Femur (tissue), 1 donor: ENCODE data around the gene CTNNA1.
A peak's percentile ranks its signal among the peaks of the same experiment; 100 is the strongest.
"Not testable (repeated sequence)": the region's sequence is repeated elsewhere in the genome, so short reads cannot be mapped to it uniquely, and the experiment has no call there.

Source experiments
- DNase-seq: peaks from one replicate; pipeline ENCODE4 v3.0.0-alpha.2; 2017

Gene CTNNA1

GRCh38 chr5:138819081-138819480, 65.9 kb downstream of the CTNNA1 start:
- peak; percentile 71 for DNase-seq

GRCh38 chr5:138820695-138821094, 67.5 kb downstream of the CTNNA1 start:
- no peak for DNase-seq

- no peak for DNase-seq
Measured at GRCh38 chr5:138824516-138824915, 71.3 kb downstream of the CTNNA1 start.

GRCh38 chr5:138824924-138825863, 72.0 kb downstream of the CTNNA1 start:
- no peak for DNase-seq

GRCh38 chr5:138828556-138828955, 75.3 kb downstream of the CTNNA1 start:
- DNase-seq, result no peak

GRCh38 chr5:138829341-138829740, 76.1 kb downstream of the CTNNA1 start:
- no peak for DNase-seq

- no peak for DNase-seq
Measured at GRCh38 chr5:138831703-138832102, 78.5 kb downstream of the CTNNA1 start.

GRCh38 chr5:138832218-138832617, 79.0 kb downstream of the CTNNA1 start:
- no peak for DNase-seq

GRCh38 chr5:138833080-138833479, 79.9 kb downstream of the CTNNA1 start:
- no peak for DNase-seq

GRCh38 chr5:138833726-138834480, 80.7 kb downstream of the CTNNA1 start:
- no peak for DNase-seq

GRCh38 chr5:138834853-138835252, 81.6 kb downstream of the CTNNA1 start:
- DNase-seq, result not testable (repeated sequence)

- DNase-seq, result no peak
Measured at GRCh38 chr5:138837160-138837559, 83.9 kb downstream of the CTNNA1 start.

- DNase-seq, result no peak
Measured at GRCh38 chr5:138840103-138840502, 86.9 kb downstream of the CTNNA1 start.

GRCh38 chr5:138841531-138841930, 88.3 kb downstream of the CTNNA1 start:
- no peak for DNase-seq

GRCh38 chr5:138843316-138844124, 90.3 kb downstream of the CTNNA1 start:
- no peak for DNase-seq

- no peak for DNase-seq
Measured at GRCh38 chr5:138844125-138844461, 90.9 kb downstream of the CTNNA1 start.

- no peak for DNase-seq
Measured at GRCh38 chr5:138844812-138845513, 91.7 kb downstream of the CTNNA1 start.

- DNase-seq, result no peak
Measured at GRCh38 chr5:138849439-138849838, 96.2 kb downstream of the CTNNA1 start.

- DNase-seq, result no peak
Measured at GRCh38 chr5:138849882-138850281, 96.7 kb downstream of the CTNNA1 start.

GRCh38 chr5:138850865-138851435, 97.7 kb downstream of the CTNNA1 start:
- no peak for DNase-seq

GRCh38 chr5:138853132-138853531, 99.9 kb downstream of the CTNNA1 start:
- no peak for DNase-seq

- no peak for DNase-seq
Measured at GRCh38 chr5:138867011-138867410, 113.8 kb downstream of the CTNNA1 start.
